ENCODE measurements around the gene MED15. TPM values are rescaled to one million over a fixed set of nuclear protein-coding genes. Genes with fewer than 3 reads are reported as not detected.
"Not testable (repeated sequence)": the region's sequence is repeated elsewhere in the genome, so short reads cannot be mapped to it uniquely, and the experiment has no call there.

MED15 gene
- total RNA-seq, 1 donor from 2014 or later: 84.5 TPM

DNA sequence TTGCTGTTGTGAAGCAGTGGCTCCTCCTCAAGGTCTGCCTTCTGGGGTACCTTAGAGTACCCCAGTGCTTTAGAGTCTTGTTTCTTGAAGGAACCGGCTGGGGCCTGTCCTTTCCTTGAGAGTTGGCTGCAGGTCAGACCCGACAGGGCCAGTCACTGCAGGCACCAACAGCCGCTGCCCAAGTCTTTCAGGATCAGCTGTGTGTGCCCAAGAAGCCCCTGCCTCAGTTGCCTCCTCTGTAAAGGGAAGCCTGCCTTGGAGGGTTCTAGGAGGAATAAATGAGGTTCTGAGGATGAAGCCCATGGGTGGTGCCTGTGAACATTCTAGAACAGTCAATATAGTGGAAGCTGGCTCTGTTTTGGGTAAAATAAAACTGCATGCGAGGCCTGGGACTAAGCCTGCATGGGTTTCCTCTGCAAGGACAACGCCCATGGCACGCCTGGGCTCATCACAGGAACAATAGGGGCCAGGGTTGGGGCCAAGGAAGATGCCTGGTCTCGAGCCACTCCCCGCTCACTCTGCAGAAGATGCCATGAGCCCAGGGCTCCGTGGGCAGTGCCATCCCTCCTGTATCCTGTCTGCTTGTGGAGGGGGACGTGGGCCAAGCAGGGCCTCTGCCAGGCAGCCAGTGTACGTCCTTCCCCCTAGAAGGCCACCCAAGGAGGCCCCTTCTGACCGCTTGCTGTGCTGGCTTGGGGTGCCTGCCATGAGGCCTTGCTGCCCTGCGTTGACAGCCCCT lies 81.6 kb downstream of the MED15 start:
- TF ChIP-seq, protein P1, sequence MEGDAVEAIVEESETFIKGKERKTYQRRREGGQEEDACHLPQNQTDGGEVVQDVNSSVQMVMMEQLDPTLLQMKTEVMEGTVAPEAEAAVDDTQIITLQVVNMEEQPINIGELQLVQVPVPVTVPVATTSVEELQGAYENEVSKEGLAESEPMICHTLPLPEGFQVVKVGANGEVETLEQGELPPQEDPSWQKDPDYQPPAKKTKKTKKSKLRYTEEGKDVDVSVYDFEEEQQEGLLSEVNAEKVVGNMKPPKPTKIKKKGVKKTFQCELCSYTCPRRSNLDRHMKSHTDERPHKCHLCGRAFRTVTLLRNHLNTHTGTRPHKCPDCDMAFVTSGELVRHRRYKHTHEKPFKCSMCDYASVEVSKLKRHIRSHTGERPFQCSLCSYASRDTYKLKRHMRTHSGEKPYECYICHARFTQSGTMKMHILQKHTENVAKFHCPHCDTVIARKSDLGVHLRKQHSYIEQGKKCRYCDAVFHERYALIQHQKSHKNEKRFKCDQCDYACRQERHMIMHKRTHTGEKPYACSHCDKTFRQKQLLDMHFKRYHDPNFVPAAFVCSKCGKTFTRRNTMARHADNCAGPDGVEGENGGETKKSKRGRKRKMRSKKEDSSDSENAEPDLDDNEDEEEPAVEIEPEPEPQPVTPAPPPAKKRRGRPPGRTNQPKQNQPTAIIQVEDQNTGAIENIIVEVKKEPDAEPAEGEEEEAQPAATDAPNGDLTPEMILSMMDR (conservative IDR thresholded peaks at IDR 0.05): no peak
- Mint-ChIP-seq H3K4me3 (no peak overlapping the region), H3K27me3 (ENCODE audit: low read depth) (no peaks in the 10 kb centered on the region), H3K27ac (ENCODE audit: unreplicated experiment) (no peak overlapping the region), H3K36me3 (ENCODE audit: low read depth) (no peaks in the 10 kb centered on the region), H3K4me1 (no peaks in the 10 kb centered on the region), H3K9me3 (no peaks in the 10 kb centered on the region)
- no peak for DNase-seq (ENCODE audit: low read depth, low spot score)

- Mint-ChIP-seq H3K4me3 (no peak overlapping the region), H3K36me3 (ENCODE audit: low read depth) (no peaks in the 10 kb centered on the region), H3K27me3 (ENCODE audit: low read depth) (no peaks in the 10 kb centered on the region), H3K27ac (ENCODE audit: unreplicated experiment) (no peak overlapping the region), H3K9me3 (no peaks in the 10 kb centered on the region), H3K4me1 (no peaks in the 10 kb centered on the region)
- DNase-seq (ENCODE audit: low read depth, low spot score): no peak
- TF ChIP-seq, protein P1 (conservative IDR thresholded peaks at IDR 0.05): no peak
Measured at GRCh38 chr22:20589614-20590476, 82.4 kb downstream of the MED15 start.

DNA sequence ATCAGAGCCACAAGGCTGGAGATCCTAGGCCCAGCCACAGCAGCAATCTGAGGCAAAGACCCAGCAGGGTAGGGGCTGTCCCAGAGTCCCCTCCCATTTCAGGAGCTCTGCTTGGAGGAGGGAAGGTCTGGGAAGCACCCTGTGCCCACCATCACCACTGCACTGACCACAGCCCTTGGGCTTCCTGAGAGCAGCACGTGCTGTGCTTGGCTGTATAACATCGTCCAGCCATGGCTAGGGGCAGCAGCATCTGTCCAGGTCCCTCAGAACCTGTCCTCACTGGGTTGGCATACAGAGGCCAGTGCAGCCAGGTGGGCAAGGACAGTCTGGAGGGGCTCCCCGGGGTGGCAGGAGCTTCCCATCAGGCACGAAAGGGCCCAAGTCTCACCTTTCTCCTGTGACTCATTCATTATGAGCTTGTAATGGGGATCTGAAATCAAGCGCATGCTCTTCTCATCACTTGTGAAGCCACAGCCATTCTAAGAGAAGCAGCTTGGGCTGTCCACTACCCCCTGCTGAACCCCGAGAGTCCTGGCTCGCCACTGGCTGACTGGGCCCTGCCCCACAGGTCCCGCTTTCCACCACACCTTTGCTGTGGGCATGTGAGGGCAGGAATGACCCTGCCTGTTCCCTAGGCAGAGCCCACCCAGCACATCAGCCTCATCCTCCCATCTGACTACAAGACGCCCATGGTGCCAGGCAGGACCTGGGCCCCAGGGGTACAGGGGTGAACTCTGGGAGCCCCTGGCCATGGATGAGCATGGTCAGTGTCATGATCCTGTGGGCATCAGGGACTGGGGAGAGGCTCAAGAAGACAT lies 83.3 kb downstream of the MED15 start:
- no peaks in the 10 kb centered on the region for H3K9me3 Mint-ChIP-seq
- TF ChIP-seq, protein P1 (conservative IDR thresholded peaks at IDR 0.05): no peak
- H3K27me3 Mint-ChIP-seq (ENCODE audit: low read depth): no peaks in the 10 kb centered on the region
- no peak overlapping the region for H3K4me3 Mint-ChIP-seq
- DNase-seq (ENCODE audit: low read depth, low spot score): no peak
- H3K27ac Mint-ChIP-seq (ENCODE audit: unreplicated experiment): no peak overlapping the region
- no peaks in the 10 kb centered on the region for H3K4me1 Mint-ChIP-seq
- H3K36me3 Mint-ChIP-seq (ENCODE audit: low read depth): no peaks in the 10 kb centered on the region

GRCh38 chr22:20591295-20591645 lies 83.9 kb downstream of the MED15 start:
- Mint-ChIP-seq H3K36me3 (ENCODE audit: low read depth) (no peaks in the 10 kb centered on the region), H3K4me1 (no peaks in the 10 kb centered on the region), H3K4me3 (no peak overlapping the region), H3K27me3 (ENCODE audit: low read depth) (no peaks in the 10 kb centered on the region), H3K27ac (ENCODE audit: unreplicated experiment) (no peak overlapping the region), H3K9me3 (no peaks in the 10 kb centered on the region)
- no peak for DNase-seq (ENCODE audit: low read depth, low spot score)
- TF ChIP-seq, protein P1 (conservative IDR thresholded peaks at IDR 0.05): no peak

DNA sequence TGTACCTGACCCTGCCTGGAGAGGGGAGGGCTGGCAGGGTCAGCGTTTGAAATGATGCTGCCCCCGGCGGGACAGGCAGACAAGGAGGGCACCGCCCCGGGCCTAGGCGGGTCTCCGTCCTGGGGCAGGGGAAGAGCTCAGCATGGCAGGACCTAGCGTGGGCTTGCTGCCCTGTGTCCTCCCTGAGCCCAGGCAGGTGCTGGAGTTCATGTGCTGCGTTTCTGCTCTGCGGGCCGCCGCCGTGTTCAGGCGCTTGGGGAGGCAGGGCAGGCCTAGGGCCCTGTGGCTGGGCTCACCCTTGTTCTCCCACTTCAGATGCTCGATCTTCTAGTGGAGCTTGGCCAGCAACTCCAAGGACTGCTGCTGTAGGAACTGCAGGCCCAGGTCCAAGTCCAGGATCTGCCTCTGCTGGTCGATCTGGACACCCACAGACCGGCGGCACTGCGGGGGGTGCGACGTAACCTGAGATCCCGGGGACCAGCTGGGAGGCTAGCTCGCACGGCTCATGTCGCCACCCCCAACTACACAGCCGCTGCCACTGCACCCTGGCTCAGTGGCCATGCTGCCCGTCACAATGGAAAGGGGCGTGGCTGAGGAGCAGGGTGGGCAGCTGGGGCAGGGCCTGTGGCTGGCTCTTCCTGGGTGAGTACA lies 84.4 kb downstream of the MED15 start:
- no peaks in the 10 kb centered on the region for H3K4me1 Mint-ChIP-seq
- DNase-seq (ENCODE audit: low read depth, low spot score): no peak
- no peak overlapping the region for H3K4me3 Mint-ChIP-seq
- H3K27me3 Mint-ChIP-seq (ENCODE audit: low read depth): no peaks in the 10 kb centered on the region
- no peak overlapping the region for H3K27ac Mint-ChIP-seq (ENCODE audit: unreplicated experiment)
- no peaks in the 10 kb centered on the region for H3K36me3 Mint-ChIP-seq (ENCODE audit: low read depth)
- TF ChIP-seq, protein P1 (conservative IDR thresholded peaks at IDR 0.05): no peak
- H3K9me3 Mint-ChIP-seq: no peaks in the 10 kb centered on the region

GRCh38 chr22:20594038-20594437 lies 86.6 kb downstream of the MED15 start:
- not testable (repeated sequence) for H3K4me3 Mint-ChIP-seq; DNase-seq (ENCODE audit: low read depth, low spot score); H3K27me3 Mint-ChIP-seq (ENCODE audit: low read depth); H3K9me3 Mint-ChIP-seq; H3K36me3 Mint-ChIP-seq (ENCODE audit: low read depth); H3K4me1 Mint-ChIP-seq; H3K27ac Mint-ChIP-seq (ENCODE audit: unreplicated experiment)

GRCh38 chr22:20594486-20594885 lies 87.1 kb downstream of the MED15 start:
- DNase-seq (ENCODE audit: low read depth, low spot score); H3K27ac Mint-ChIP-seq (ENCODE audit: unreplicated experiment); H3K4me1 Mint-ChIP-seq; H3K9me3 Mint-ChIP-seq; H3K4me3 Mint-ChIP-seq; H3K36me3 Mint-ChIP-seq (ENCODE audit: low read depth); H3K27me3 Mint-ChIP-seq (ENCODE audit: low read depth): not testable (repeated sequence)
